HG03135 (cell line): ENCODE results near the gene ITGA5.

ENCODE experiments used
- ATAC-seq: cut with Tn5 transposase; IDR thresholded peaks from one replicate; pipeline ENCODE4 v1.9.1; 2021; ENCODE audit warnings: mild to moderate bottlenecking, moderate library complexity; ENCODE audit not compliant: unreplicated experiment

ITGA5 gene

DNA sequence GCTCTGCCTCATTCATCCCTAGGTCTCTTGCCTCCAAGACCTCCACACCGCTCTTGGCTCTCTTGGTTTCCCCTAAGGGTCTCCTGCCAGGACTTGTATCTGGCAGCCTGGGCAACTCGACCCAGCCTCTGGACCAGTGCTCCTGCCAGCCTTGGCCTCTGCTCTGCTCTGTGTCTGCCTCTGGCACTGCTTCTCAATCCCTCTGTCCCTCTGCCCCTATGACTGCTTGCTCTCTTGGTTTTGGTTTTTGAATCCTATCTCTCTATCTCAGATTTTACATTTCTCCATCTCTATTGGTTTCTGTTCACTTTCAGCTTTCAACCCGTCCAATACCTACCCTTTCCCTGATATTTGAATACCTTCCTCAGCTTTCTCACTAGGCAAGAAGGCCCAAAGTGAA, 6.3 kb downstream of the ITGA5 start:
- peak; percentile 33 for ATAC-seq

DNA sequence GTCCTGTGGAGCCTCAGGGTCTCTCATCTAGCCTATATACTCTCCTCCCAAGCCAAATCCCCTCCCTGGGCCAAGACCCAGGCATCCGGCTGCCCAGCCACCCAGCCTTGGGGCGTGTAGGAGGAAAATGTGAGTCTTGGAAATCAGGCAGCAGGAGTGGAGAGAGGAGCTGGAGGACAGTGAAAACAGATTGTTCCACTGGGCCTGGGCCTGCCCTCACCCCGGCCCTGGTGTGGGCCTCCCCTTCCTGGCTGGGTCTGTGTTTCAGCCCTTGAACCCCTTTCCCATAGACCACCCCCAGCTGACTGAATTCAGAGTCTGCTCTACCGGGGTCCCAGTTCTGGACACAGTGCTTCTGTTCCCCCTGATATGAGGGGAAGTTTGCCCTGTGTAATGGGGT, 6.7 kb downstream of the ITGA5 start:
- ATAC-seq: no peak

DNA sequence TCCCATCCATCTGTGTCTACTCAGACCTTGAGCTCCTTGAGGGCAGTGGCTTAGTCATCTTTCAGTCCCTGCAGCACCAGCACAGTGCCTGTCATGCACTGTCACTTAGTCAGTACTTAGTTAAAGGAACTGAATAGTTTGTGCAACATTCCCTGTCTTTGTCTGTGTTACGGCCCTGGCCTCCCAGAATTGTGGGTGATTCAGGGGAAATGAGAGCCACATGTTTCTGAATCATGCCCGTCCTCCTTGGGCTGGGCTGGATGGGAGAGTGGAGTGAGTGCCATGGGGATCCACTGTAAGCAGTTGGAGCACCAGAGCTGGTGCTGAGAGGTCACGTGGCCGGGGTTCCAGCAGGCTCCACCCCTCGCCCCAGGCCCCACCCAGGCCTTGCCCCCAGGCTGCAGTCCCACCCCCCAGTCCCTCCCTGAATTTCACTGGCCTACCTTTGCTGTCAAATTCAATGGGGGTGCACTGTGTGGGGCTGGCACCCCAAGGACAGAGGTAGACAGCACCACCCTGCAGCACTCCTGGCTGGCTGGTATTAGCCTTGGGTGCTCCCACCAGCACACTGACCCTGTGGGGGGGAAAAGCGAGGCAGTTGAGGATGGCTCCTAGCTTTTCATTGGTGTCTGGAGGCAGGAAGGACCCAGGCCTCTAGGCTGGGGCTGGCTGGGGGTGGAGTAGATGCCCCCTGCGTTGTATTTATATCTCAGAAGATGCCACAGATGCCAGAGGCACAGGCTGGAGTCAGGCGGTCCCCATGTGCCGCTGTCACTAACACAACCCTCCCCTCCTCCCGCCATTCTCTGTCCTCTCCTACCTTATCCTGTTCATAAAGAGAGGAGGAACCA, 7.5 kb downstream of the ITGA5 start:
- no peak for ATAC-seq

DNA sequence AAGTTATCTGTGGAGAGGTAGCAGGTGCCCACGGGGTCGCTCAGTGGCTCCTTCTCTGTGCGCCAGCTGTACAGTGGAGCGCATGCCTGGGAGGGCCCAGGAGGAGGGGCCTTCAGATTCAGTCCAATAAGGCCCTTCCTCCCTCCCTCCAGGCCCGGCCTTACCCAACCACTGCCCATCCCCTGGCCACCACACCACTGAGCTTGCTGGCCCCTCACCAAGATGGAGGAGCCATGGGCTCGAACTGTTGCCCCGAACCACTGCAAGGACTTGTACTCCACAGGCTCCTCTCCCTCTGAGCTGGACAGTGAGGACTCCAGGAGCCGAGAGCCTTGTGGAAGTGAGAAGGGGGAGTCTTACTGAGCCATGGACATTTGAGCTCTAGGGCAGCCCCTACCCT, 9.8 kb downstream of the ITGA5 start:
- ATAC-seq: no peak

DNA sequence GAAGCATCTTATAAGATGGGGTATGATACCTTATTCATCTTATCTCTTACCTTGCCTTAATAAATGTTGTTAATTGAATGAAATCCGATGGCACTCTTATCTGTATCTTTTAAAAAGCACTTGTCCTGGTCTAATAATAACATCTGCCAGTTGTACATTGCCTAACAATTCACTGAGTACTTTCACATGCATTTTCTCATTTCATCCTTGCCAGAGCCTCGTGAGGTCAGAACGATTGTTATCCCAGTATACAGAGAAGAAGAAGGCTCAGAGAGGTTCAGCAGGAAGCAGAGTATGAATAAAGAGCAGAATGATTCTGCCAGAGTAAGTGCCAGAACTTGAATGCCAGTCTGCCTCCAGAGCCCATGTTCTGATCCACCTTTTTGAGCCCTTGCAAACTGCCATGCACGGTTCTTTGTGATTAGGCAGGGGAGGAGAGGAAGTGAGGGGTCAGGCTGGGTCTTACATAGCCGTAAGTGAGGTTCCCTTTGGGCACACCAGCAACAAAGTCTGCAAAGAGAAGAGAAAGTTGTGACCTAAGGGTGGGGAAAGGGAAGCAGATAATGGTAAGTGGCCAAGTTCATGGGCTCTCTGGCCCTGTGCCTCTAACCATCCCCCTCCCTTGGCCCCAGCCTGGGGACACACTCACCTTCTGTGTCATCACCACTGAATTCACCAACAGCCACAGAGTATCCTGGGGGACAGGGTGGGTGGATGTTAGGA, 11.7 kb downstream of the ITGA5 start:
- ATAC-seq: no peak

DNA sequence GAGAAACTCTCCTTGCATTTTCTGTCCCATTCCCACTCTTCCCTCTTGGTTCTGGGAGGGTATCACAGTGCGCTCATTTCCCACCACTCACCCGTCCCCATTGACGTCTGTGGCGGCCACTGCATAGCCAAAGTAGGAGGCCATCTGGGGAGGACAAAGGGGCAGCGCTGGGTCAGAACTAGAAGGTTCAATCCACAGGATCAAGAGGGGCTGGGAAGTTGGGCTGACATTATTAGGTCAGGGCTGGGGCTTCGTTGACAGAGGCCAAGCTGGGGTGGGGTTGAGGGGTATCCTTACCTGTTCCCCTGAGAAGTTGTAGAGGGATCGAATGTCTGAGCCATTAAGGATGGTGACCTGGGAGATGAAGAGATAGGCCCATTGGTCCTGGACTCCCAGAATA, 13.5 kb downstream of the ITGA5 start:
- ATAC-seq: no peak

DNA sequence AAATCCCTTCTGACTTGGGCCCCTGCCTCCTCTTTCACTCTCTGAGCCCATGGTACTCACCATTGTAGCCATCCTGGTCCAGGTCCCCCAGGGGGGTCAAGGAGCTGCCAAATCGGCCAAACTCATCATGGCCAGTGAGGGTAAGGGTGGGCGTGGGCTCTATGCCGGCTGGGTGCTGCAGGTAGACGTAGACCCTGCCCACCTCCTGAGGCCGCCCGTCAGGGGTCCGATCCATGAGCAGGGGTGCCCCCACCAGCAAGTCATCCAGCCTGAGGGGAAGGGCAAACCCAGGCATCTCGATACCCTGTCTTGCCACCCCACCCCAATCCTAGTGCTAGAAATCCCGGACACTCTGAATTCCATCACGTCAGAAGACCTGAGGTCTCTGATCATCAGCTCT, 14.0 kb downstream of the ITGA5 start:
- no peak for ATAC-seq

DNA sequence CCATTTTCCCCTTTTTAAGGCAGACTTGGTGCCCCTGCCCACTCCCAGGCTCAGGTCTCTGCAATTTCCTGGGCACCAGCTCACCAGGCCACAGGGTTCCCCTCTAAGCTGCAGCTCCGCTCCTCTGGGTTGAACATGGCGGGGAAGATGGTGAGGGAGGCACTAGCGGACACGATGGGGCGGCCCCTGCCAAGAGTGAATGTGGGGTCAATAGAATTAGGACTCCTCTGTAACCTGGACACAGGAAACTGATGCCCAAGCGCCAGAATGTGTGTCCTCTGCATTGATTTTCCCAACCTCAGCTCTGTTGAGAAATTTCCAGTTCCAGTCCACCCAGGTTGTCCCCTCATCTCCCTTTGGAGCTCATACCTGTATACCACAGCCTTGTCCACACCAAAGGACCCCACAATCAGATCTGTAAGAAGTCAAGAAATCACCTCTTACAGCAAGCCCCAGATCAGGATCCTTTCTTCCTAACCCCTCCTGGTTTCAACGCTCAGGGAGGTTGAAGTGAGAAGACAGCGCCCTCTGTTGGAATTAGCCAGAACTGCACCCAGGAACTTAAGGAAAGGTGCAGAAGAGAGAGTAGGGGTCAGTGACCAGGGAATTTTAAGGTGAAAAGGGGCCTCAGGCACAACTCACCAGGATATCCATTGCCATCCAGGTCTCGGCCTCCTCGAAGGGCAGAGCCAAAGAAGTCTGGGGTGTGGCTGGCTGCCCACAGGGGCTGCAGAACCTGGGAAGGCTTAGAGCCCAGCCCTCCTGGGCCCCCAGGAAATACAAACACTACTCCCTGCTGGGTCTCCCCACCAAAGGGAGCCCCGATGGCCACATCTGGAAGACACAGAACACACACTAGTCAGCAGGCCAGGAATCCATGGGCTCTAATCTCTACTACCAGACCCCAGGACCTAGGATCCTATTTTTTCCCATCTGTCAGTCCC, 14.7 kb downstream of the ITGA5 start:
- no peak for ATAC-seq

DNA sequence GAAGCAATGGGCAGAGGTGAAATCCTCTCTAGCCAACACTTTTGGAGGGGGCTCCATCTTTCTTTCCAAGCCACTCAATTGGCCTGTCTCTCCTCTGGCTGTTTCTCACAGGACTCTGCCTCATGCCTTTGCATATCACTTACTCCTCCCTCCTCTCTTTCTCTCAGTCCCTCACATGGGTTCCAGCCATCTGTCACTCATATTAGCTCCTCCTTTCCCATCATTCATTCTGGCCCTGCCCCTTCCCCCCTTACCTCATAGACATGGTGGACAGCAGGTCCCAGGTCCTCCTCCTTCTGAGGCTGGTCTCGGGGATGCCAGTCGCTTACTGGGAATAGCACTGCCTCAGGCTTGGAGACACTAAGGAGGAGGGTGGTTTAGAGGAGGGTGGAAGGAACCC, 17.9 kb downstream of the ITGA5 start:
- ATAC-seq: no peak

DNA sequence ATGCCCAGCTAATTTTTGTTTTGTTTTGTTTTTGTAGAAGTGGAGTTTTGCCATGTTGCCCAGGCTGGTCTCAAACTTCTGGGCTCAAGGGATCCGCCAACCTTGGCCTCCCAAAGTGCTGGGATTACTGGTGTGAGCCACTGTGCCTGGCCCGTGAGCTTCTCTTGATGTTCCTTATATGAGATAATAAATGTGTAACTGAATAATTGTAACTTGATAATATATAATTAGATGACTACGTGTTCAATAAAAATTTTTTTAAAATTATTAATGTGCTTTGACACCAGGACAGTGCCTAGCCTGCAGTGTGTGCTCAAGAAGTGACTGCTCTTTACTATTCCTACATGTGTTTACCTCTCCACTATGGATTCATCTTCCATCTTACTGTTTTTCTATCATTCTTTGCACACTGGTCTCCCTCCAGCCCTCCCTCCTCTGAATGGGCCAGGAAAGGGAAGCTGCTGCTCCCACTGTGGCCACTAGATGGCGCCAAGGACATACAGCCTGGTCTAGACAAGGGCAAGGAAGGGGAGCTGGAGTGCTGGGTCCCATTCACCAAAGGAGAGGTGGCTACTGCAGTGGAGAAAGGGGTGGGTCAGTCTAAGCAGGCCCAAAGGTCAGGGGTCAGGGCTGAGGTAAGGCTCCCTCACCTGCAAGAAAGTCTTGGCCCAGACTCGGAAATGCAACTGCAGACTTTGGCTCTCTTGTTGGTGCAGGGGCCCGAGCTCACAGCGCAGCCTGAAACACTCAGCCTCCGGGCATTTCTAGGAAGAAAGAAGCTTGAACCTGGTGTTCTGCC, 19.9 kb downstream of the ITGA5 start:
- ATAC-seq: peak; percentile 78

DNA sequence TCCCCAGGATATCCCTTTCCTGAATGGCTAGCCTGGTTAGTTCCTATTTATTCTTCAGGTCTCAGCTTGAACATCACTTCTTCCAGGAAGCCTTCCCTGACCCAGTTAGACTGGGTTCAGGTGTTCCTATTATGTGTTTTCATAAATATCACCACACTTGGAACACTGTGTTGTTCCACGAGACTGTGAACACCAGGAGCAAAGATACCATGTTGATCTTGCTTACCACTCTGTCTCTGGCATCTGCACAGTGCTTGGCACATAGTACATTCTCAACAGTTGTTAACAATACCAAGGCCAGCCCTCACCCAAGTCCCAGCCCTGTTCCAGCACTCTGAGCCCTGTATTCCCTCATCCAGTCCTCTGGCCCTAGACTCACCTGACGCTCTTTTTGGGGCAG, 20.8 kb downstream of the ITGA5 start:
- no peak for ATAC-seq

DNA sequence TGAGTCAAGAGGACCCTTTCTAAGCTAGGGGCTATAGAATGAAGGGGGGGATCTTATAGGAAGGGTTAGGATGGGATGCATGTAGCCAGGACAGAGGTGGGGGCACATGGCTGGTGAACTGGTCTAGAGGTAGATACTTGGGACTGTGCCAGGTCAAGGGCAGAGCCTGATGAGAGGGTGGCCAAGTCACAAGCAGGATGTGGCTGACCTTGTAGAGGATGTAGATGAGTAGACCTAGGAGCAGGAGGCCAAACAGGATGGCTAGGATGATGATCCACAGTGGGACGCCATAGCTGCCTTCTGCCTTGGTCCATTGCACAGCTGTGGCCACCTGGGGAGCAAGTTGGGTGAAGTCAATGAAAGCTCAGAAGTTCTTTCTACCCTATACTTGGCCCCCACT, 21.9 kb downstream of the ITGA5 start:
- no peak for ATAC-seq

DNA sequence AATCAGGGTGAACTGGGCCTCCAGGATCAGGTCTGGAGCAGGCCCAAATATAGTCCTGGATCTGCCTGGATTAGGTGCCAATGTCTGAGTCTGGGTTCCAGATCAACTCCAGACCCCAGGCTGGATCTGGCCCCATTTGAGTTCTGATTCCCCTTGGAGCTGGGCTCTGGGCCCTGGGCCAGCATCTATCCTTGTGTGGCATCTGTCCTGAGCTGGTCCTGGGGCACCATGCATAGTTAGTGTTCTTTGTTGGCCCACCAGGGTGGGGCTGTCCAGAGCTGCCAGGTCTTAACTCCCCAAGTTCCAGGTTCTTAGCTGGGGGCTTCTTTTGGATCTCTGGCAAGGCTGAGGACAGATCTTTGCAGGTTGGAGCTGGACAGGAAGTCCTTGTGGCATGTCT, 23.5 kb downstream of the ITGA5 start:
- ATAC-seq: no peak

DNA sequence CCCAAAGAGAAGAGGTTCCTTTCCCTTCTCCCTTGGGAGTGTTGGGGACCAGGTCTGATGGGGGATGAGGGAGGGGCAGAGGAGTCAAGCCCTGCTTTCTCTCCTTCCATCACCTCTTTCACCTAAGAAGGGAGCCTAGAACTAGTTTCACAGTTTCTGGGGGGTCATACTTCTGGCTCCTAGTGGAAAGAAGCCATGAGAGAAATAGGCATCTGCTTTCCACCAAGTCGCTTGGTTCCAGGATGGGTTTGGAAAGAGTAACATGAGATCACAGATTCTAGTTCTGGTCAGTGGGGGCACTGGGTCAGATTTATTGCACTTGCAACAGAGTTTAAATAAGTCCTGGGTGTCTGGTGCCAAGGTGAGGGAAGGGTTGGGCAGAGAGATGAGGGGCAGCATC, 24.1 kb downstream of the ITGA5 start:
- no peak for ATAC-seq

DNA sequence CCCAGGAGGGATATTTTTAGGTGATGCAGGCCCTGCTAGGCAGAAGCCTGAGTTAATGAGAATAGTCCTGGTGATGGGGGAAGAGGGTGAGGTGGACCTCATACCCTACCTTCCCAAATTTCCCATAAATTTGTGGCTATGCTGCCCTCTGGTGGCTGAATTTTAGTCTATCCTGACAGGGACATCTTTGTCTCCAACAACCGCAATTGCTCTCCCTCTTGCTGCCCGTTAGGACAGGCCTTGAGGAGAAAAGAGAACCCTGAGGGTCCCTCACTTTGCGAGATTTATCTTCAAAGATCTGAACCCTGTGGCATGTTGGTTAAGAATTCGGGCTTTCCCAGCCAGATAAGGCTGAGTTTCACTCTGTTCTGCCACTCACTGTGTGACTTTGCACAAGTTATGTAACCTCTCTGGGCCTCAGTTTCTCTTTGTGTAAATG, 24.8 kb downstream of the ITGA5 start:
- ATAC-seq: no peak

DNA sequence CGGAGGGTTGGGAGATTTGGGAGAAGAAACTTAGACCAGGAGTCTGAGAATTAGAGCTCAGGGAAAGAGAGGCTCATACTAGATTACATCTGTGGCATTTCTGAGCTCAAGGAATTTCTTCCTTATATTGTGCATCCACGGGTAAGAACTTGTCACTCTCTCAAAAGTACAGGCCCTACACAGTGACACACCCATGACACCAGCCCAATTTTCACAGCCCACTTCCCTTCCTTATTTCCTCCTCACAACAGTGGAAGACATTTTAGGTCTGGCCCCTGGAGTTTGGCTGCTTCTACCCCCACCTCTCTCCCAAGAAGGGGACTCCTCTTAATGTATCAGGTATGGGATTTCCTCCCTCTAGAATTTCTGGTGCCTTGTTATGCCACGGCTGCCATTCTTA, 25.3 kb downstream of the ITGA5 start:
- no peak for ATAC-seq

DNA sequence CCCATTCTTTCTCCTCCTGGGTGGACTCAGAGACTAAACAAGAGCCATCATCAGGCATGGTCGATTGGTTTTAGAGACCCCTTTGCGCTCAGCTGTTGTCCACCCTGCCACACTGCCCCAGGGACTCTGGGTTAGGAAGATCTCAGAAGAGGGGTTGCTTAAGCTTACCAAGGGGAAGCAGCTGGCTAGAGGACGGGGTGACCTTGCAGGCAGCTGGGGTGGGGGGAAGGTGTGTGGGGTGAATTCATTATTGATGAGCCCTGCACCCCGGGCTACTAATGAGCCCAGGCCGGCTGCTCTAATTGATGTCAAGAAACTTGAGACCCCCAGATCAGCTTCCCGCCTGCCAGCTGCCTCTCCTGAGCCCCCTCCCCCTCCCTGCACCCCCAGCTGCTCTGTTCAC, 25.9 kb downstream of the ITGA5 start:
- no peak for ATAC-seq

DNA sequence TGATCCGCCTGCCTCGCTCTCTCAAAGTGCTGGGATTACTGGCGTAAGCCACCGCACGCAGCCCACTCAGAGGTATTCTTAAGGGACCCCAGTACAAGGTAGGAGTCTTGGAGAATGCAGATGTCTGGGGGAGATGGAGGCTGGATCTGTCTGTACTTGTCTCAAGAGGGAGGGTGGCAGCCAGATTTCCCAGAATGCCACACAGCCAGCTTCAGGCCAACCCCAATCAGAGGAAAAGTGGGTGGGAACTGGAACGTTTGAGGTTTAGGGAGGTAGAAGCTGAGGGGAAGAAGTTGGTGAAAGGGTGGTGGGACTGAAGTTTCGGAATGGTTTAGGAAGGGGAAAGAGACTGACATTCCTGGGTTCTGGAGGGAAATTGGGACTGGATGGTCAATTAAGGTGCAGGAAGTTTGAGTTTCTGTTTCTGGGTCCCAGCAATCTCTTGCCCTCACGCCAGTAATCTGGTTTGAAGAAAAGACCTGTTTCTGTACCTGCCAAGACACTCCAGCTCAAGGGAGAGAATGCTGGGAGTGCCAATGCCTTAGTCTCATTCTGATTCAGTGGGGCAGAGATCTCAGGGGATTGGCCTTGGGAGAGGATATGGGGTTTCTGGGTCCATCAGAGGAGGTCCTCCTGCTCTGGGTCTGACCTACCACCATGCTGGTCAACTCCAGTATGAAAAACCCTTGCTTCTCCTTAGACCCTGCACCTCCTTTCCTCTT, 26.4 kb downstream of the ITGA5 start:
- ATAC-seq: no peak

DNA sequence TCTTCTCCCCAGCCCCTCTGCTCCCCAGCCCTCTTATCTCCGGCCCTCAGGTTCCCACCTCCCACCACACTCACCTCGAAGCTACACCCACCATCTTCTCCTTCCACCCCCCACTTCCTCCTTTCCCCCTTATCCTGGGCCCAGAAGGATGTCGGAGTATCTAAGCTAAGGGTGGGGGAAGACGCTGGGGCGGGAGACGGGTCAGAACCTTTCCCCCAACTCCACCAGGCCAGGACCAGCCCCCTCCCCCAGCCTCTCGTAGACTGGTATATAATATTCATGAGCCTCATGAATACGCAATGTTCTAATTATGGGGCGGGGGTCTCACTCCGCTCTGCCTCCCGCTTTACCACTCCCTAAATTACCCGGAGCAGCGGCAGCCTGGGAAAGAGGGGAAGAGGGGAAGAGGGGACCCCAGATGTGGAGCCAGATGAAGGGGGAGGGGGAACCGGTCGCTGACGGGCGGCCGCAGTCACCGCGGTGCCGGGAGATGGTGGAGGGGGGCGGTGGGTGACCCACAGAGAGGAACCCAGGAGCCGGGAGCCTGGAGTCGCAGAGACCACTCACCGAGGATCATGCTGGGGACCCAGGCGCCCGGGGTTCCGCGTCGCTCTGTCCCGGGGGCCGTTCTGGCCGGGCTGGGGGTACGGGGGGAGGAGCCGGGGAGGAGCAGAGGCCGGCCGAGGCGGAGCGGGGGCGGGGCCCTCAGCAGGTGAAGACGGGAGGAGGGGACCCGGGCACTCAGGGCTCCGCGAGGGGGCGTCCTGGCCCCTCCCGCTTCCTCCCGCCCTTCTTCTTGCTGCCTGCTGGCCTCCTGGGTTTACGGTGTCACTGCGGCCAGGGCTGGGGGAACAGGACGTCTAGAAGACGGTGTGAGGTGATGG, 28.2 kb downstream of the ITGA5 start:
- no peak for ATAC-seq
